ENCODE data around the gene ZNRF2.

DNA sequence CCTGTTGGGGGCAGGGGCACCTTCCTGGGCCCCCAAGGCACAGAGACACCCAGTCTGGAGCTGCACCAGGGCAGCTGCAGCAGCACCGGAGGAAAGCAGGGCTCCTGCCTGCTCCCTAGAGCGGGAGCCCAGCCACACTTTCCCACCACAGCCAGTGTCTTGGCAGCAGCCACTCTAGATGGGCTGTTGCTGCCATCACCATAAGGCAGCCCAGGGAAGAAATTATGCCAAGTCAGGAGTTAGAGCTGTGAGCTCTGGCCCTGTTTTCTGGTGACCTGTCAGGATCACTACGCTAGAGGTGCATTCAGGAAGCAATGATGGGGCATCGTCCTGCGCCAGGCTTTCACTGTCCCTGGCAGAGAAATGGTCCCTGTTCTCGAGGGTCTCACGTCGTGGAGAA is 38.0 kb upstream of the ZNRF2 start:
- TF ChIP-seq POLR2A (IDR thresholded peaks at IDR 0.05) (no peak), CTCF (IDR thresholded peaks at IDR 0.05) (no peak)
